Loucy (cell line): ENCODE results near the gene LRRC14B.
"Not testable (repeated sequence)": the region's sequence is repeated elsewhere in the genome, so short reads cannot be mapped to it uniquely, and the experiment has no call there.

Experiments
- H2AFZ ChIP-seq: fragments of 200-600 bp; sonication (generic); 2 replicates; pipeline ENCODE4 v1.6.0; 2016; ENCODE audit warnings: antibody characterized with exemption, mild to moderate bottlenecking, low read length, moderate library complexity
- H3F3A ChIP-seq: fragments of 200-600 bp; 2 replicates; pipeline ENCODE4 v1.6.0; 2016; ENCODE audit warnings: antibody characterized with exemption, low read depth, mild to moderate bottlenecking
- H3K27me3 ChIP-seq: fragments of 200-600 bp; sonication (generic); 2 replicates; pipeline ENCODE4 v1.6.1; 2014; ENCODE audit warnings: low read length, mild to moderate bottlenecking; ENCODE audit not compliant: insufficient read depth, poor library complexity, severe bottlenecking
- H3K36me3 ChIP-seq: fragments of 200-600 bp; sonication (generic); 2 replicates; pipeline ENCODE4 v1.6.1; 2016; ENCODE audit warnings: low read length; ENCODE audit not compliant: insufficient read depth
- H3K4me1 ChIP-seq: fragments of 200-600 bp; sonication (generic); 2 replicates; pipeline ENCODE4 v1.5.1; 2014; ENCODE audit warnings: low read length, mild to moderate bottlenecking; ENCODE audit not compliant: insufficient read depth, poor library complexity, severe bottlenecking
- H3K4me2 ChIP-seq: fragments of 200-600 bp; sonication (generic); 2 replicates; pipeline ENCODE4 v1.6.0; 2014; ENCODE audit warnings: antibody characterized with exemption, low read length, low read depth, mild to moderate bottlenecking; ENCODE audit not compliant: poor library complexity, severe bottlenecking
- H3K4me3 ChIP-seq: fragments of 200-600 bp; sonication (generic); 2 replicates; pipeline ENCODE4 v1.5.1; 2014; ENCODE audit warnings: low read length, mild to moderate bottlenecking, mixed read lengths; ENCODE audit not compliant: poor library complexity, severe bottlenecking
- H3K79me2 ChIP-seq: fragments of 200-600 bp; sonication (generic); 2 replicates; pipeline ENCODE4 v1.6.1; 2014; ENCODE audit warnings: low read length; ENCODE audit not compliant: insufficient read depth
- H3K9ac ChIP-seq: fragments of 200-600 bp; sonication (generic); 2 replicates; pipeline ENCODE4 v1.6.0; 2014; ENCODE audit warnings: mild to moderate bottlenecking, low read depth, low read length, moderate library complexity; ENCODE audit not compliant: poor library complexity, severe bottlenecking
- H3K9me2 ChIP-seq: fragments of 200-600 bp; sonication (generic); replicated peaks from 2 replicates; pipeline ENCODE4 v1.6.1; 2016; ENCODE audit warnings: low read depth, low read length, mixed read lengths
- H3K9me3 ChIP-seq: fragments of 200-600 bp; sonication (generic); 2 replicates; pipeline ENCODE4 v1.6.1; 2014; ENCODE audit warnings: mild to moderate bottlenecking, antibody characterized with exemption, low read length, low read depth; ENCODE audit not compliant: insufficient read depth
- H4K20me1 ChIP-seq: fragments of 200-600 bp; sonication (generic); 2 replicates; pipeline ENCODE4 v1.6.0; 2014; ENCODE audit warnings: antibody characterized with exemption, low read length, mild to moderate bottlenecking; ENCODE audit not compliant: insufficient read depth, poor library complexity, severe bottlenecking
- EZH2phosphoT487 ChIP-seq: fragments of 200-600 bp; IDR thresholded peaks from 2 replicates; pipeline ENCODE4 v1.6.1; 2018; ENCODE audit warnings: antibody characterized with exemption, mild to moderate bottlenecking, moderate library complexity, borderline replicate concordance
- TF ChIP-seq, protein P1 (sequence below): fragments of 200-600 bp; sonication (generic); conservative IDR thresholded peaks from 2 replicates; pipeline ENCODE4 v1.5.1; 2014; ENCODE audit warnings: mild to moderate bottlenecking, antibody characterized with exemption, low read length

The LRRC14B gene

DNA sequence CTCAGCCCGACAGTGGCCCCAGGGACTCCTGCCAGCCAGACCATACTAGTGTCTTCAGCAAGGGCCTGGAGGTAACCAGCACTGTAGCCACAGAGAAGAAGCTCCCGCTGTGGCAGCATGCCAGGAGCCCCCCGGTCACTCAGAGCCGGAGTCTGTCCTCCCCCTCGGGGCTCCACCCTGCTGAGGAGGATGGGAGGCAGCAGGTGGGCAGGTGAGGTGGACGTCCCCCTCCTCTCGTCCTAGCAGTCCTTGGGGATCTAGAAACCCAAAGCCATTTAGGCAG, 28.0 kb upstream of the LRRC14B start:
- no peaks in the 10 kb centered on the region for H3K79me2 ChIP-seq
- H3F3A ChIP-seq = no peaks in the 10 kb centered on the region; the same call in 1 of the 2 replicates
- H3K9me2 ChIP-seq = no peaks in the 10 kb centered on the region
- TF ChIP-seq, protein P1, sequence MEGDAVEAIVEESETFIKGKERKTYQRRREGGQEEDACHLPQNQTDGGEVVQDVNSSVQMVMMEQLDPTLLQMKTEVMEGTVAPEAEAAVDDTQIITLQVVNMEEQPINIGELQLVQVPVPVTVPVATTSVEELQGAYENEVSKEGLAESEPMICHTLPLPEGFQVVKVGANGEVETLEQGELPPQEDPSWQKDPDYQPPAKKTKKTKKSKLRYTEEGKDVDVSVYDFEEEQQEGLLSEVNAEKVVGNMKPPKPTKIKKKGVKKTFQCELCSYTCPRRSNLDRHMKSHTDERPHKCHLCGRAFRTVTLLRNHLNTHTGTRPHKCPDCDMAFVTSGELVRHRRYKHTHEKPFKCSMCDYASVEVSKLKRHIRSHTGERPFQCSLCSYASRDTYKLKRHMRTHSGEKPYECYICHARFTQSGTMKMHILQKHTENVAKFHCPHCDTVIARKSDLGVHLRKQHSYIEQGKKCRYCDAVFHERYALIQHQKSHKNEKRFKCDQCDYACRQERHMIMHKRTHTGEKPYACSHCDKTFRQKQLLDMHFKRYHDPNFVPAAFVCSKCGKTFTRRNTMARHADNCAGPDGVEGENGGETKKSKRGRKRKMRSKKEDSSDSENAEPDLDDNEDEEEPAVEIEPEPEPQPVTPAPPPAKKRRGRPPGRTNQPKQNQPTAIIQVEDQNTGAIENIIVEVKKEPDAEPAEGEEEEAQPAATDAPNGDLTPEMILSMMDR = no peak
- no peak for TF ChIP-seq EZH2phosphoT487
- H3K9ac ChIP-seq = no peak overlapping the region
- H3K36me3 ChIP-seq = no peaks in the 10 kb centered on the region
- H3K27me3 ChIP-seq = no peaks in the 10 kb centered on the region
- H4K20me1 ChIP-seq = no peaks in the 10 kb centered on the region
- H3K4me1 ChIP-seq = peaks cover 35% of the 10 kb centered on the region
- no peaks in the 10 kb centered on the region for H3K9me3 ChIP-seq
- no peak overlapping the region for H3K4me3 ChIP-seq
- H2AFZ ChIP-seq = no peak overlapping the region
- no peak overlapping the region for H3K4me2 ChIP-seq

- Histone ChIP-seq H2AFZ (no peak overlapping the region), H4K20me1 (no peaks in the 10 kb centered on the region), H3K9ac (no peak overlapping the region), H3K27me3 (no peaks in the 10 kb centered on the region), H3K4me2 (no peak overlapping the region), H3K4me3 (no peak overlapping the region), H3K4me1 (peaks cover 32% of the 10 kb centered on the region), H3K79me2 (no peaks in the 10 kb centered on the region), H3K9me2 (no peaks in the 10 kb centered on the region), H3K9me3 (no peaks in the 10 kb centered on the region), H3K36me3 (no peaks in the 10 kb centered on the region), H3F3A (no peaks in the 10 kb centered on the region; the same call in 1 of the 2 replicates)
- TF ChIP-seq, protein P1 = no peak
- TF ChIP-seq EZH2phosphoT487 = no peak
Measured at GRCh38 chr5:163841-164240, 27.5 kb upstream of the LRRC14B start.

GRCh38 chr5:164244-164643, 27.1 kb upstream of the LRRC14B start:
- no peak overlapping the region for H3K9ac ChIP-seq
- H3F3A ChIP-seq = no peaks in the 10 kb centered on the region; the same call in 1 of the 2 replicates
- no peak overlapping the region for H3K4me2 ChIP-seq
- H3K4me1 ChIP-seq = peaks cover 28% of the 10 kb centered on the region
- TF ChIP-seq, protein P1 = no peak
- TF ChIP-seq EZH2phosphoT487 = no peak
- H3K4me3 ChIP-seq = no peak overlapping the region
- no peaks in the 10 kb centered on the region for H3K27me3 ChIP-seq
- no peak overlapping the region for H2AFZ ChIP-seq
- no peaks in the 10 kb centered on the region for H3K36me3 ChIP-seq
- no peaks in the 10 kb centered on the region for H3K9me3 ChIP-seq
- H3K9me2 ChIP-seq = no peaks in the 10 kb centered on the region
- no peaks in the 10 kb centered on the region for H3K79me2 ChIP-seq
- H4K20me1 ChIP-seq = no peaks in the 10 kb centered on the region

- H3K4me3 ChIP-seq, H3K27me3 ChIP-seq, H3K9me3 ChIP-seq, H3F3A ChIP-seq, H3K36me3 ChIP-seq, H2AFZ ChIP-seq, H3K4me2 ChIP-seq, H3K9me2 ChIP-seq, H3K79me2 ChIP-seq, H4K20me1 ChIP-seq, H3K9ac ChIP-seq: not testable (repeated sequence)
- H3K4me1 ChIP-seq = peaks cover 23% of the 10 kb centered on the region
Measured at GRCh38 chr5:164783-165182, 26.5 kb upstream of the LRRC14B start.
